HG02884 (cell line): ENCODE measurements around the gene POU3F3.

Experiments used
- ATAC-seq: cut with Tn5 transposase; IDR thresholded peaks from one replicate; pipeline ENCODE4 v1.9.1; 2021; ENCODE audit warnings: mild to moderate bottlenecking, moderate library complexity; ENCODE audit not compliant: unreplicated experiment

Gene POU3F3

GRCh38 chr2:104859766-104860450 lies 6.0 kb downstream of the POU3F3 start:
- no peak for ATAC-seq

GRCh38 chr2:104860451-104860790 lies 6.5 kb downstream of the POU3F3 start:
- no peak for ATAC-seq

- no peak for ATAC-seq
These were observed 7.6 kb downstream of the POU3F3 start for GRCh38 chr2:104861351-104862057.

- no peak for ATAC-seq
These were observed 8.4 kb downstream of the POU3F3 start for GRCh38 chr2:104862058-104862941.

- no peak for ATAC-seq
These were observed 9.2 kb downstream of the POU3F3 start for GRCh38 chr2:104863146-104863467.

GRCh38 chr2:104863468-104864279 lies 9.8 kb downstream of the POU3F3 start:
- ATAC-seq: no peak

- ATAC-seq: no peak
These were observed 10.6 kb downstream of the POU3F3 start for GRCh38 chr2:104864280-104865095.

- no peak for ATAC-seq
These were observed 11.2 kb downstream of the POU3F3 start for GRCh38 chr2:104865096-104865470.

- no peak for ATAC-seq
These were observed 12.4 kb downstream of the POU3F3 start for GRCh38 chr2:104866122-104866864.

GRCh38 chr2:104866883-104867812 lies 13.2 kb downstream of the POU3F3 start:
- no peak for ATAC-seq

GRCh38 chr2:104867813-104868504 lies 14.0 kb downstream of the POU3F3 start:
- no peak for ATAC-seq

GRCh38 chr2:104868505-104868866 lies 14.6 kb downstream of the POU3F3 start:
- no peak for ATAC-seq

GRCh38 chr2:104870100-104870975 lies 16.4 kb downstream of the POU3F3 start:
- no peak for ATAC-seq

GRCh38 chr2:104871649-104871971 lies 17.7 kb downstream of the POU3F3 start:
- no peak for ATAC-seq

- no peak for ATAC-seq
These were observed 18.3 kb downstream of the POU3F3 start for GRCh38 chr2:104871972-104872865.
